Rectal smooth muscle tissue (tissue), 1 donor: ENCODE data around the gene RBM20.
"Not testable (repeated sequence)": the region's sequence is repeated elsewhere in the genome, so short reads cannot be mapped to it uniquely, and the experiment has no call there.

Source experiments
- H3K27ac ChIP-seq: one replicate; pipeline ENCODE4 v1.7.0; 2013; ENCODE audit warnings: low read depth, low read length, inconsistent platforms
- H3K27me3 ChIP-seq: one replicate; pipeline ENCODE4 v1.7.0; 2013; ENCODE audit warnings: low read length; ENCODE audit not compliant: control insufficient read depth, insufficient read depth
- H3K36me3 ChIP-seq: one replicate; pipeline ENCODE4 v1.7.0; 2013; ENCODE audit warnings: low read length; ENCODE audit not compliant: control insufficient read depth, insufficient read depth
- H3K4me1 ChIP-seq: one replicate; pipeline ENCODE4 v1.7.0; 2013; ENCODE audit warnings: low read length; ENCODE audit not compliant: control insufficient read depth, insufficient read depth
- H3K4me3 ChIP-seq: one replicate; pipeline ENCODE4 v1.7.0; 2013; ENCODE audit warnings: low read length
- H3K9ac ChIP-seq: one replicate; pipeline ENCODE4 v1.7.0; 2013; ENCODE audit warnings: low read length

Gene RBM20

DNA sequence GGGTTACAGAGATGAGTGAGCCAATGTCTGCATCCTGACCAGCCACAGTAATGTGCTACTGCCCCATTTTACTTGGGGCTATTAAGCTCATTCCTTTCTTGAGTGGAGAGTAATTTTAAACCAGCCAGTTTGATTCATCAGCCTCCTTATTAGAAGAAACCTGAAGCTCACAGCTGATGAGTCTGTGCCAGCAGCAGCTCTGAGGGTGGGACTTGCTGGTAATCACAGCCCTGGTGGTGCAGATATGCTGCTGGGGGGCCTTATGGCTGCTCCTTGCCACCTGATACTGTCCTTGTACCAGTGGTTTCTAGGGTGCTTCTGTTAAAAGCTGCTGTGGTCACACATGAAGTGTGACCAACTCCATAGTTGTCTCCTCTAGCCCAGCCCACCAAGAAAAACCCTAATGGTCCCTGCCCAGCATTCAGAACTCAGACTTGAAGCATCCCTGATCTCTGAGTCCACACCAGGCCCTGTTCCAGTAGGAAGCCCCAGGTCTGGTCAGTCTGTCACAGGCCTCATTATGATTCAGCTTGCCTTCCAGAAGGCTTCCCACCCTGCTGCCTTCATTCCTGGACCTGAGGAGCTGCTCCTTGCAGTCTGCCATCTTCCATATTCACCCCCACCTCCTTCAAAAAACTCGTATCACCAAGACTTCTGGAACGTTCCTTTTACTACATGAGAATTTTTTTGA is 28.9 kb upstream of the RBM20 start:
- Histone ChIP-seq H3K9ac (no peak overlapping the region), H3K27ac (no peak overlapping the region), H3K4me1 (no peaks in the 10 kb centered on the region), H3K36me3 (no peaks in the 10 kb centered on the region), H3K4me3 (no peak overlapping the region), H3K27me3 (no peaks in the 10 kb centered on the region)

DNA sequence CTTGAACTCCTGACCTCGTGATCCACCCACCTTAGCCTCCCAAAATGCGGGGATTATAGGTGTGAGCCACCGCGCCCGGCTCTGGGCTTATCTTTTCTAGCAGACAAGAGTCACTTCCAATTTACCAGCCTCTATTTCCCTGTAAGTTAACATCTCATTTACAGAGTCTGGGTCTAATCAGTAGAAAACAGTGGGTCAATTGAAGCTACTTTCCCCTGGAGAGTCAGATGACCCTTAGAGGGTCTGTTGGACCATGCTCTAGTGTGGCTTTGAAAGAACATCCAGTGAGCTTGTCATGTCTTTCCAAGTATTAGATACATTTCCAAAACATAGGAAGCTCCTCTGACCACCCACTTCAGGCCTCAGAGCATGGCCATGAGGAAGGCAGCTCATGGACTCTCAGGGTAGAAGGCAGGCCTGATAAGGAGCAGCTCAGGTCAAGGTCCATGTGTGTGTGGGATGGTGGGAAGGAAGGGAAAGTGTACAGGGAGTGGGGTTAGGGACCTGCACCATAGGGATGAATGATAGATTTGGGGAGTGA is 27.6 kb upstream of the RBM20 start:
- no peak overlapping the region for H3K27ac ChIP-seq
- H3K4me1 ChIP-seq: no peaks in the 10 kb centered on the region
- H3K27me3 ChIP-seq: no peaks in the 10 kb centered on the region
- no peaks in the 10 kb centered on the region for H3K36me3 ChIP-seq
- H3K4me3 ChIP-seq: no peak overlapping the region
- H3K9ac ChIP-seq: no peak overlapping the region

DNA sequence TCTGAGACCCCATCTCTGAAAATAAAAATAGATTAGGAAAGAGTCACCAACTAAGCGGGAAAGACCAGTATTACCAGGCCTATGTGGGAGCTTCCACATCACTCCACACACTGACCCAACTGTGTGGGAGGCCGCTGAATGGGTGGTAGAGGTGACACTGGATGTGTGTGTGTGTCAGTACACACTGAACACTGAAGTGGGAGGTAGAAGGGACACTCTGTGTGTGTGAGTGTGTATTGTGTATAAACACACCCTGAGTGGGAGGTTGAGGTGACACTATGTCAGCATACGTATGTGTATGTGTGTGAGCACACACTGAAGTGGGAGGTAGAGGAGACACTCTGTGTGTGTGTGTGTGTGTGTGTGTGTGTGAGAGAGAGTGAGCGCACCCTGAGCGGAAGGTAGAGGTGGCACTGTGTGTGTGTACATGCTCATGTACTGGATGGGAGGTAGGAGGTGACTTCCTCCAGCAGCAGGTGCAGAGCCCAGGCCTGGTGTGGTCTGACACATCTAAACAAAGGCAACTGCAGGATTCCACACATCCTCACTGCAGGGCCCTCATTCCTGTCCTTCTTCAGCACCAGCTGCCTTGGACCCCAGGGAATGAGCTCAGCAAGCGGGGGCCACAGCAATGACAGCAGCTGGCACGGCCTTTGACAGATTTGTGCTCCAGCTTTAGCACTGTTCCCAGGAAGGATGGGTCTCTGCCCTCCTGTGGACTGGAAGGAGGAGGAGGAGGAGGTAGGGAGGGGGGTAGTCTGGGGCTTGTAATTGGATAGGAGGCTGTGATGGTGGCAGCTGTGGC is 26.5 kb upstream of the RBM20 start:
- Histone ChIP-seq H3K4me1 (no peaks in the 10 kb centered on the region), H3K36me3 (no peaks in the 10 kb centered on the region), H3K27ac (no peak overlapping the region), H3K27me3 (no peaks in the 10 kb centered on the region), H3K4me3 (no peak overlapping the region), H3K9ac (no peak overlapping the region)

DNA sequence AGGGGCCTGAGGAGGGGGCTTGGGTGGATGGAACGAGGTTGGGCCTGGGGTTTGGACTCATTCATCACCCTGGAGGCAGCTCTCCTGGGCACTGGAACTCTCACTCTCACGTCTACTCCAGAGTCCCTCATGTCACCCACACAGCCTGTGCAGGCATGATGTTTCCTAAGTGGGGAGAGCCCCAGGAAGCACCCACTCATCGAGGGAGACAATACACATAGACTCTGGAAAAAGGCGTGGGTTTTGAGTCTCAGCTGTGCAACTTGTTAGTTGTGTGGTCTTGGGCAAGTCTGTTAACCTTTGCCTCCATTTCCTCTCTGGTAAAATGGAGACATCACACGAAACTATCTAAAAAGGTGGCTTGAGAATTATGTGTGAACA is 25.9 kb upstream of the RBM20 start:
- Histone ChIP-seq H3K4me1 (no peaks in the 10 kb centered on the region), H3K27ac (no peak overlapping the region), H3K27me3 (no peaks in the 10 kb centered on the region), H3K36me3 (no peaks in the 10 kb centered on the region), H3K9ac (no peak overlapping the region), H3K4me3 (no peak overlapping the region)

DNA sequence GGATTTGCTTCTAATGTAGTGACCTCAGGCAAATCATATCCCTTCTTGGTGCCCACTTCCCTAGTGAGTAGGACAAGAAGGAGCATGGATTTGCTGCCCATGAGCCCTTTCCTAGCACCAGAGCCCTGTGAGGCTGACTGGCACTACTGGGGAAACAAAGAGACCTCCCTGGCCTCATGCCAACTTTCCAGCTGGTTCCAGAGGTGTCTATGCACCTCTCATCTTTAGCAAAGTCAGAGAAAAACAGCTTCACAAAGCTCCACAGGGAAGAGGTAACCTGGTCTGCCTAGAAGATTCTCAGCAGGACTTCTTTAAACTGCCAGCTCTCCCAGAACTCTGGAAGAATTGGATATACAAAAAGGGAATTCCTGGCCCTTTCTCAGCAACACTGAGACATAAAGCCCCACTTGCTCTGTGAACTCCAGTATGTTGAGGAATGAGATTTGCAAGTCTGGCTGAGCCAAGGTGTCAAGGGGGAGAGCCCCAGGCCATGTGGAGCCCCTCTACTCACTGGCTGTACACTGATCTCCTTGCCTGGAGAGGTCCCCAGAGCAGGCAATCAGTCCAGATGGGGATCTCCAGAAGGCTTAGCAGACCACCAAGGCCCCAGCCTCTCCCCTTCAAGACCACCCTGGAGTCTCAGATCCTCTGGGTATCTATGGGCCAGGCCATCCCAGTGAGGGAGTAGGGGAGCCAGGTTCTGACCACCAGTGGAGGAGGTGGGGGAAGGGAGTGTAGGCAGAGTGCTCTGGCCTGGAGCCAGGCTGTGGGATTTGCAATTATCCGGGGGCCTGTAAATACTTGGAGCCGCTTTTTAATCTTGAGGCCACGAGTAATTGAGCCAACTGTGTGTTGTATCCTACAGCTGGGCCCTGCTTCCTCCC is 24.4 kb upstream of the RBM20 start:
- Histone ChIP-seq H3K27me3 (no peaks in the 10 kb centered on the region), H3K36me3 (no peaks in the 10 kb centered on the region), H3K4me3 (no peak overlapping the region), H3K27ac (no peak overlapping the region), H3K9ac (no peak overlapping the region), H3K4me1 (no peaks in the 10 kb centered on the region)

DNA sequence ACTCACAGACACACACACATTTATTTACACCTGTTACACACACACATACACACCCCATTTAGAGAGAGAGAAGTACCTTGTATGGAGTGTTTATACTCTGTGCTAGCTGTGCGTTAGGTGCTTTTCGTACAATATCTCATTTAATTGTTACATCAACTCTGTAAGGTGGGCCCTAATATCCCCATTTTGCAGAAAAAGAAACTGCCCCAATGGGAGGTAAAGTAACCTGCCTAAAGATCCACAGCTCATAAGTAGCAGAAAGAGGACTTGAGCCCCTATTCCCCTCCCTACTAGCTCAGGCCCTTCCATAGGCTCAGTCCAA is 23.8 kb upstream of the RBM20 start:
- no peaks in the 10 kb centered on the region for H3K36me3 ChIP-seq
- no peak overlapping the region for H3K9ac ChIP-seq
- H3K27ac ChIP-seq: no peak overlapping the region
- H3K4me1 ChIP-seq: no peaks in the 10 kb centered on the region
- no peaks in the 10 kb centered on the region for H3K27me3 ChIP-seq
- no peak overlapping the region for H3K4me3 ChIP-seq

DNA sequence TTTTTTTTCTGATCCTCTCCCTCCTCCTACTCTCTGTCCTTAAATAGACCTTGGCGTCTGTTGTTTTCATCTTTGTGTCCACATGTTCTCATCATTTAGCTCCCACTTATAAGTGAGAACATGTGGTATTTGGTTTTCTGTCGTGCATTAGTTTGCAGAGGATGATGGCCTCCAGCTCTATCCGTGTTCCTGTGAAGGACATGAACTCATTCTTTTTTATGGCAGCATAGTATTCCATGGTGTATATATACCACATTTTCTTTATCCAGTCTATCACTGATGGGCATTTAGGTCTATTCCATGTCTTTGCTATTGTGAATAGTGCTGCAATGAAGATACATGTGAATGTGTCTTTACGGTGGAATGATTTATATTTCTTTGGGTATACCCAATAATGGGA is 20.8 kb upstream of the RBM20 start:
- H3K4me3 ChIP-seq, H3K9ac ChIP-seq, H3K27ac ChIP-seq, H3K4me1 ChIP-seq, H3K27me3 ChIP-seq, H3K36me3 ChIP-seq: not testable (repeated sequence)

DNA sequence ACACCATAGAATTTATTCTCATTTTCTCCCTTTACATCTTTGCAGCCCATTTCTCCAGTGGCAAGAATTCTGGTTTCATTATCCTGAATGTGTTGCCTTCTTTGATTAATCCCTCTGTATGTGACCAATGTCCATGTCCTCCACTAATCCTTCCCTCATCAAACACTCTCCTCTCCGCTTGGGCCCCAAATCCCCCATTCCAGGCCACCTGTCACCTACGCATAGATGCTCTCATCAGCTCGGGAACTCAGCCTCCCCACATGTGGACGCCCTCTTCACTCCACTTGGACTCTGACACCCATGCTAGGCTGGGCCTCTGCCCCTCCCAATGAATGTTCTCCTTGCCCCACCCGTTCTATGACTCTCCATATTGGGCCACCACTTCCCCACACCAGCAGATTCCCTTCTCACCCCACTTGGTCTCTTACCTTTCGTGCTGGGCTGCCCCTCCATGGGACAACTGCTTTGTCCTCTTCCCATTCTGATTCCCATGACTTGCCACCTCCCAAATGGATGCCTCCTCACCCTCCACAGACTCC is 18.7 kb upstream of the RBM20 start:
- Histone ChIP-seq H3K4me3 (no peak overlapping the region), H3K27me3 (no peaks in the 10 kb centered on the region), H3K36me3 (no peaks in the 10 kb centered on the region), H3K9ac (no peak overlapping the region), H3K4me1 (peaks cover 8% of the 10 kb centered on the region), H3K27ac (no peak overlapping the region)

DNA sequence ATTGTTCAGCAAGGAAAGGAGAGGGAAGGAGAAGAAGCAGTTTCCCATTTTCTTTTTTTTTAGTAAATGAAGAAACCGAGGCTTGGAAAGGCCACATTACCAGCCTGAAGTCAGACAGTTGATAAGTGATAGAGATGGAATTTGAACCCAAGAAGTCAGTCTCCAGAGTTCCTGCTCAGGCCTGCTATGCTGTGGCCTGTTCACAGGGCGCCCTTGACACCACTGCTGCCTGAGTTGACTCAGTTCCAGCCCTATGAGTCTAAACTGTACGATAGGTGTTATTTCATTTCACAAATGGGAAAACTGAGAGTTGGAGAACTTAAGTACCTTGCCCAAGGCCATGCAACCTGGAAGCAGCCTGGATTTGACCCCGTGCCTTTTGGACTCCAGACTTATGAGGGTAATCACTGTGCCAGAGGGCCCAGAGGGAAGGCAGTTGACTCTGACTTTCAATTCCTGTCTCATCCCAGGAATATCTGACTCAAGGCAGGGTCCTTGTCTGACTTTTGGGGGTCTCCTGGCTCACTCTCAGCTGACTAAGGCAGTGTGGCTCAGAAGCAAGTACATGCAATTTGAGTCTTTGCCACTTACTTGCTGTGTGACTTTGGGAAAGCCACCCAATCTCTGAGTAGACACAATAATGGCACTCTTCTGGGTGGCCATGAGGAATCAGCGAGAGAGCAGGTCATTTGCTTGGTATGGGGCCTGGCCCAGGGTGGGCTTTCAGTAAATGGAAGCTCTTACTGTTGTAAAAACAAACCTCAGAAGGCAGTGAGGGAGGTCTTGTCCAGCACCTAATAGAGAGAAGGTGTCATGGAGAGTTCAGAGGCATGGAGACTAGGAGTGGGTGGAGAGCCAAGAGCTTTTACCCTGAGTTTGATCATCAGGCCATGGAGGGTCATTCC is 17.9 kb upstream of the RBM20 start:
- H3K4me1 ChIP-seq: peaks cover 8% of the 10 kb centered on the region
- no peak overlapping the region for H3K4me3 ChIP-seq
- H3K9ac ChIP-seq: no peak overlapping the region
- no peak overlapping the region for H3K27ac ChIP-seq
- no peaks in the 10 kb centered on the region for H3K36me3 ChIP-seq
- H3K27me3 ChIP-seq: no peaks in the 10 kb centered on the region

DNA sequence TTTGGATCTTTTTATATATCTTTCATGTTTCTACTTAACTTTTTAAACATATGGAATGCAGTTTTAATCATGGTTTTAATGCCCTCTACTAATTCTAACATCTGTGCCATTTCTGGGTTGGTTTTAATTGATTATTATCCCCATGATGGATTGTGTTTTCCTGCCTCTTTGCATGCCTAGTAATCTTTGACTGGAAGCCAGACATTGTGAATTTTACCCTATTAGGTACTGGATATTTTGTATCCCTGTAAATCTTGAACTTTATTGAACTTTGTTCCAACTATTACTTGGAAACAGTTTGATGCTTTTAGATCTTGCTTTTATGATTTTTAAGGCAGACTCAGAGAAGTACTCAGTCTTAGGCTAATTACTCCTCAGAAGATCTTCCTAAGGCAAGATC is 16.0 kb upstream of the RBM20 start:
- H3K4me1 ChIP-seq: peaks cover 8% of the 10 kb centered on the region
- H3K9ac ChIP-seq: no peak overlapping the region
- H3K36me3 ChIP-seq: no peaks in the 10 kb centered on the region
- H3K4me3 ChIP-seq: no peak overlapping the region
- no peak overlapping the region for H3K27ac ChIP-seq
- no peaks in the 10 kb centered on the region for H3K27me3 ChIP-seq

DNA sequence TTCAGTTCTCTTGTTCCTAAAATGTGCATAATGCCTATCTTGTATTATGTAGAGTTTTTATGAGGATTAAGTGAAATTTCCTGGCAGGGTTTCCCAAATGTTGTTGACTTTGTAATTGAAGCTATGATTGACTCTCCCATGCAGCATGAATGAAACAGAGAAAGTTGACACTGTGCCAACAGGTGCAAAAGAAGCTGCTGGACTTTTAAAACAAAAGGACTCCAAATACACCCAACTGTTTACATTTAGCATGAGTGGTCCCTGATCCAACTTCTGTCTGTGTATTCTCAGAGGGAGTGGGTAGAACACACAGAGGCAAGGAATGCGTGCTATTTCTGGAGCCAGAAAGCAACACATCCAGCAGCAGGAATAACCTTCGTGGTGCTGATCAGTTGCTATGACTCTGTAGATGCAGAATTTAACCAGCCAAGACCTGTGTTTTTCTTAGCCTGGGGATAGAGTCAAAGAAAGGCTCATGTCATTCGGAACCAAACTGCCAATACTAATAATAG is 14.4 kb upstream of the RBM20 start:
- Histone ChIP-seq H3K4me3 (no peak overlapping the region), H3K4me1 (peaks cover 8% of the 10 kb centered on the region), H3K36me3 (no peaks in the 10 kb centered on the region), H3K27ac (peak overlapping the region; percentile 53), H3K9ac (no peak overlapping the region), H3K27me3 (no peaks in the 10 kb centered on the region)
